Esophagus squamous epithelium (tissue), 4 donors: ENCODE results near the gene EFCAB7.

Source experiments
- POLR2A ChIP-seq, 4 donors: fragments of 450-650 bp; IDR thresholded peaks; one replicate each; pipeline ENCODE4 v1.6.1; 2017; ENCODE audit warnings: antibody characterized with exemption in 4 of 4, mild to moderate bottlenecking in 4 of 4, moderate library complexity in 3 of 4
- TF ChIP-seq, protein P1 (sequence below), 6 experiments: fragments of 450-650 bp in 4 of 6; fragments of 200-600 bp in 2 of 6; sonication (generic) in 2 of 6; IDR thresholded peaks; one replicate each; pipeline ENCODE4 v1.5.1; 2016 to 2019; ENCODE audit warnings: antibody characterized with exemption in 6 of 6, mild to moderate bottlenecking in 4 of 6, moderate library complexity in 4 of 6

DNA sequence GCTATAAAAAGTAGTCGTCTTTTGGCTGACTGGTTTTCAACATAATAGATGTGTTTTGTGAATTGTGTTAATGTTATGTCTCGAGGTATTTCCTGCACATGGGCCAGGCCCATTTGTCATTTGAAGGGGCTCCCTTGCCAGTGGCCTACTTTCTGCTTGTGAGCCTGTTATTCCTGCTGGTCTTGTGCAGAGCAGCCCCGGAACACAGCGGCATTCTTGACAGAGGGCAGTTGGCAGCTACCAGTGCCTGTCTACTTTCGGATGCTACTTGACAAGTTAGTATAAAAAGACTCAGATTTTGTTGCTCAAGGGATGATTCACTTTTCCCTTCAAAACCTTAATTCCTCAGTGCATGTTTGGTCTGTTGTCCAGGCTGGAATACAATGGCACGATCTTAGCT is 98.4 kb downstream of the EFCAB7 start:
- TF ChIP-seq, protein P1, sequence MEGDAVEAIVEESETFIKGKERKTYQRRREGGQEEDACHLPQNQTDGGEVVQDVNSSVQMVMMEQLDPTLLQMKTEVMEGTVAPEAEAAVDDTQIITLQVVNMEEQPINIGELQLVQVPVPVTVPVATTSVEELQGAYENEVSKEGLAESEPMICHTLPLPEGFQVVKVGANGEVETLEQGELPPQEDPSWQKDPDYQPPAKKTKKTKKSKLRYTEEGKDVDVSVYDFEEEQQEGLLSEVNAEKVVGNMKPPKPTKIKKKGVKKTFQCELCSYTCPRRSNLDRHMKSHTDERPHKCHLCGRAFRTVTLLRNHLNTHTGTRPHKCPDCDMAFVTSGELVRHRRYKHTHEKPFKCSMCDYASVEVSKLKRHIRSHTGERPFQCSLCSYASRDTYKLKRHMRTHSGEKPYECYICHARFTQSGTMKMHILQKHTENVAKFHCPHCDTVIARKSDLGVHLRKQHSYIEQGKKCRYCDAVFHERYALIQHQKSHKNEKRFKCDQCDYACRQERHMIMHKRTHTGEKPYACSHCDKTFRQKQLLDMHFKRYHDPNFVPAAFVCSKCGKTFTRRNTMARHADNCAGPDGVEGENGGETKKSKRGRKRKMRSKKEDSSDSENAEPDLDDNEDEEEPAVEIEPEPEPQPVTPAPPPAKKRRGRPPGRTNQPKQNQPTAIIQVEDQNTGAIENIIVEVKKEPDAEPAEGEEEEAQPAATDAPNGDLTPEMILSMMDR (IDR thresholded peaks at IDR 0.05) = no peak
- no peak for TF ChIP-seq POLR2A (IDR thresholded peaks at IDR 0.05)
